Transverse colon (tissue), 4 donors: ENCODE results near the gene NOXO1. TPM values are rescaled to one million over a fixed set of nuclear protein-coding genes. Genes with fewer than 3 reads are reported as not detected.
A peak's percentile ranks its signal among the peaks of the same experiment; 100 is the strongest.

ENCODE experiments used
- DNase-seq: peaks from one replicate; pipeline ENCODE4 v3.0.0-alpha.2; 2019
- H3K27ac ChIP-seq, 4 donors: fragments of 200-600 bp; sonication (generic); 2 replicates each; pipeline ENCODE4 v1.5.1; 2016 to 2018; ENCODE audit warnings: inconsistent platforms in 4 of 4
- H3K27me3 ChIP-seq: fragments of 200-600 bp; sonication (generic); 2 replicates; pipeline ENCODE4 v1.5.1; 2017; ENCODE audit warnings: inconsistent platforms
- H3K36me3 ChIP-seq, 4 donors: fragments of 200-600 bp; sonication (generic); 2 replicates each; pipeline ENCODE4 v1.5.1; 2017 to 2019; ENCODE audit warnings: inconsistent platforms in 4 of 4
- H3K4me1 ChIP-seq, 4 donors: fragments of 200-600 bp; sonication (generic); 2 replicates each; pipeline ENCODE4 v1.5.1; 2017 to 2020; ENCODE audit warnings: inconsistent platforms in 4 of 4
- H3K4me3 ChIP-seq, 4 donors: fragments of 200-600 bp; sonication (generic); 1 replicate in 1 of 4; 2 replicates in 3 of 4; pipeline versions ENCODE4 v1.5.1 to v1.6.1; 2017 to 2019; ENCODE audit warnings: inconsistent platforms in 4 of 4
- H3K9me3 ChIP-seq, 2 donors: fragments of 200-600 bp; sonication (generic); 2 replicates each; pipeline ENCODE4 v1.5.1; 2017 to 2019; ENCODE audit warnings: inconsistent platforms in 2 of 2
- EP300 ChIP-seq: sonication (generic); formaldehyde crosslinking; IDR thresholded peaks from one replicate; pipeline ENCODE4 v1.6.1; 2017; ENCODE audit warnings: antibody characterized with exemption, low read depth
- POLR2A ChIP-seq: fragments of 450-650 bp; IDR thresholded peaks from one replicate; pipeline ENCODE4 v1.6.1; 2016; ENCODE audit warnings: antibody characterized with exemption, mild to moderate bottlenecking, moderate library complexity
- POLR2AphosphoS5 ChIP-seq, 3 donors: sonication (generic); formaldehyde crosslinking; IDR thresholded peaks; one replicate each; pipeline ENCODE4 v1.6.1; 2016; ENCODE audit warnings: antibody characterized with exemption in 3 of 3
- WGBS, 2 donors: methylation state at CpG; one replicate each; pipeline ENCODE4 v1.1.5; 2018; ENCODE audit warnings: low coverage in 1 of 2; 5-methylcytosine and 5-hydroxymethylcytosine counted together
- in situ Hi-C, 4 donors: fragments of 200-750 bp; cut with MboI; loops; one replicate each; pipeline versions ENCODE4 v1.15.0 to v1.15.1; 2017; ENCODE audit warnings: low sequenced_read_pairs in 3 of 4, low pct_ligation_motif_present in 1 of 4, low pct_unique_long_range_greater_than_20kb in 1 of 4
- intact Hi-C: fragments of 100-400 bp; cut with DNase I; formaldehyde crosslinking; loops from one replicate; pipeline ENCODE4 v1.15.1; 2023; ENCODE audit warnings: low total_unique reads
- total RNA-seq, 4 donors: library from RNA; depleted of rRNA; stranded (reverse); fragments of >200 nt; gene quantifications; one replicate each; pipeline ENCODE4 v1.1.0, GENCODE V29; 2016
- TF ChIP-seq, protein P1 (sequence below), 5 experiments: fragments of 200-600 bp in 3 of 5; fragments of 450-650 bp in 2 of 5; sonication (generic) in 3 of 5; IDR thresholded peaks; 1 replicate in 2 of 5; 2 replicates in 3 of 5; pipeline ENCODE4 v1.5.1; 2016 to 2017; ENCODE audit warnings: antibody characterized with exemption in 5 of 5, inconsistent platforms in 3 of 5, mild to moderate bottlenecking in 2 of 5, moderate library complexity in 1 of 5

Gene NOXO1
- total RNA-seq, 4 donors from 2014 or later: 4.2 to 29.8 (median 19.4) TPM

DNA sequence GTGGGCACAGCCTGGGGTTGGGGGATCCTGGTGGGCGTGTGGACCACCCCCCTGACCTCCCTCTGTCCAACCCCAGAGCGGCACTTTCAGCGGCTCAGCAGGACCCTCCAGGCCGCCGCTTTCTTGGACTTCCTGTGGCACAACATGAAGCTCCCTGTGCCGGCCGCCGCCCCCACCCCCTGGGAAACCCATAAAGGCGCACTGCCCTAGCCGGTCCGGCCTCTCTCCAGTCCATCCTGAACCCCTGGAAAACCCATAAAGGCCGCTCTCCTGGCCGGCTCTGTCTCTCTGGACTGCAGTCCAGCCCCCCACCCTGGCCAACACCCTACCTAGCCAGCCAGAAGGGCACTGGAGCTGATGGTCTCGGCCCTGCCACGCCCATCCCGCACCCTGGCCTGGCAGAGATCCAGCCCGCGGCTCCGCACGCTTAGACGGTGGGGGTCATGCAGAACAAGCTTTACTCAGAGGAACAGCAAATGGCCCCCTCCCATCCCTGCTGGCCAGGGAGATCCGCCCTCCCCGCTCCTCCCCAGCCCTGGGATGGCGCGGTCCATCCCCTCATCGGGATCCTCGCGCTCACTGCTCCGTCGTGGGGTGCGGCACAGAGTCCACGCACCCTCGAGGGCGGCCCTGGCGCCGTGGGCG, 2.7 kb downstream of the NOXO1 start:
- H3K4me3 ChIP-seq: peak overlapping the region in 3 of 4 donors; percentile 36 to 47 (median 39)
- peaks cover 7 to 45% (median 40%) of the 10 kb centered on the region in 4 donors for H3K4me1 ChIP-seq
- peaks cover 0 to 12% (median 7%) of the 10 kb centered on the region in 4 donors for H3K36me3 ChIP-seq
- H3K27me3 ChIP-seq: peaks cover 44% of the 10 kb centered on the region
- peak overlapping the region; percentile 91 to 95 (median 93) for H3K27ac ChIP-seq
- WGBS, 2 donors: 67% methylated on average over 35 of the region's 37 CpGs; no CpG with 5 or more reads in 1 of the 2 donors
- intact Hi-C loops: no loop called here
- DNase-seq: no peak
- TF ChIP-seq, protein P1, sequence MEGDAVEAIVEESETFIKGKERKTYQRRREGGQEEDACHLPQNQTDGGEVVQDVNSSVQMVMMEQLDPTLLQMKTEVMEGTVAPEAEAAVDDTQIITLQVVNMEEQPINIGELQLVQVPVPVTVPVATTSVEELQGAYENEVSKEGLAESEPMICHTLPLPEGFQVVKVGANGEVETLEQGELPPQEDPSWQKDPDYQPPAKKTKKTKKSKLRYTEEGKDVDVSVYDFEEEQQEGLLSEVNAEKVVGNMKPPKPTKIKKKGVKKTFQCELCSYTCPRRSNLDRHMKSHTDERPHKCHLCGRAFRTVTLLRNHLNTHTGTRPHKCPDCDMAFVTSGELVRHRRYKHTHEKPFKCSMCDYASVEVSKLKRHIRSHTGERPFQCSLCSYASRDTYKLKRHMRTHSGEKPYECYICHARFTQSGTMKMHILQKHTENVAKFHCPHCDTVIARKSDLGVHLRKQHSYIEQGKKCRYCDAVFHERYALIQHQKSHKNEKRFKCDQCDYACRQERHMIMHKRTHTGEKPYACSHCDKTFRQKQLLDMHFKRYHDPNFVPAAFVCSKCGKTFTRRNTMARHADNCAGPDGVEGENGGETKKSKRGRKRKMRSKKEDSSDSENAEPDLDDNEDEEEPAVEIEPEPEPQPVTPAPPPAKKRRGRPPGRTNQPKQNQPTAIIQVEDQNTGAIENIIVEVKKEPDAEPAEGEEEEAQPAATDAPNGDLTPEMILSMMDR (IDR thresholded peaks at IDR 0.05): no peak
- TF ChIP-seq POLR2A (no peak), EP300 (no peak), POLR2AphosphoS5 (IDR thresholded peaks at IDR 0.05) (no peak)
- no peaks in the 10 kb centered on the region for H3K9me3 ChIP-seq
- in situ Hi-C loops: no loop called here

DNA sequence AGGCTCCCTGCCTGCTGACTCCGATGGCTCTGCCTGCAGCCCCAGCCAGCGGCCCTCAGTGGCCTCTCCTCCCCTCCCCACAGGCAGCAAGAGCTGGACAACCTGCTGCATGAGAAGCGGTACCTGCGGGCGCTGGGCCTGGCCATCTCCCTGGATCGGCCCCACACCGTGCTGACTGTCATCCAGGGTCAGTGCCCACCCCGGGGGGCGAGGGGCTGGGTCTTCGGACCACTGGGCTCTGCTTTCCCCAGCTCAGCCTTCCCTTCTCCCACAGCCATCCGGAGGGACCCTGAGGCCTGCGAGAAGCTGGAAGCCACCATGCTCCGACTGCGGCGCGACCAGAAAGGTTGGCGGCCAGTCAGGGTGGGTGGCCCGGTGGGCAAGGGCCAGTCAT, 3.4 kb downstream of the NOXO1 start:
- no peak for DNase-seq
- H3K9me3 ChIP-seq: no peaks in the 10 kb centered on the region
- 89% methylated on average over 13 of the region's 18 CpGs; no CpG with 5 or more reads in 1 of the 2 donors for WGBS, 2 donors
- H3K4me3 ChIP-seq: no peak overlapping the region
- peaks cover 44% of the 10 kb centered on the region for H3K27me3 ChIP-seq
- peaks cover 0 to 12% (median 7%) of the 10 kb centered on the region in 4 donors for H3K36me3 ChIP-seq
- H3K27ac ChIP-seq: no peak overlapping the region
- H3K4me1 ChIP-seq: peaks cover 4 to 45% (median 38%) of the 10 kb centered on the region in 4 donors
- in situ Hi-C loops: no loop called here
- intact Hi-C loops: no loop called here
- TF ChIP-seq EP300: no peak
- TF ChIP-seq, protein P1 (IDR thresholded peaks at IDR 0.05): no peak

DNA sequence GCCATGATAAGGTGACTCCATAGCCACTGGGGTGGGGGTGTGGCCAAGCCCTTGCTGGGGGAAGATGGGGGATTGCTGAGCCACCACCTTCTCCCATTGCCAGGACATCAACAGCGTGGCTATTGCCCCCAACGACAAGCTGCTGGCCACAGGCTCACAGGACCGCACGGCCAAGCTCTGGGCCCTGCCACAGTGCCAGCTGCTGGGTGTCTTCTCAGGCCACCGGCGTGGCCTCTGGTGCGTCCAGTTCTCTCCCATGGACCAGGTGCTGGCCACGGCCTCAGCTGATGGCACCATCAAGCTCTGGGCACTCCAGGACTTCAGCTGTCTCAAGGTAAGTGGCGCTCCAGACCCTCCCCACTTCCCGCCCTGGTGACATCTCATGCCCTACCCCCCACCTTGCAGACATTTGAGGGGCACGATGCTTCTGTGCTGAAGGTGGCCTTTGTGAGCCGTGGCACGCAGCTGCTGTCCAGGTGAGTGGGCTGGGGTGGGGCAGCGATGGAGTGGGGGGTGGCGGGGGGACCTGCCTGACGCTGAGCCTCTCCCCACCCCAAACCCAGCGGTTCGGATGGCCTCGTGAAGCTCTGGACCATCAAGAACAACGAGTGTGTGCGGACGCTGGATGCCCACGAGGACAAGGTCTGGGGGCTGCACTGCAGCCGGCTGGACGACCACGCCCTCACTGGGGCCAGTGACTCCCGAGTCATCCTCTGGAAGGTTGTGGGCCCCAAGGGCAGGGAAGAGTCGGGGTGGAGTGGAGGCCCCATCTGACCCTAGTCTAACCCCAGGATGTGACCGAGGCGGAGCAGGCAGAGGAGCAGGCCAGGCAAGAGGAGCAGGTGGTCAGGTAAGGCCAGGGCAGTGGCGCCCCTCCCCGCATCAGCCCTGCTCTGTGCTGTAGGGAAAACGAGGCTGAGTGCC, 4.1 kb downstream of the NOXO1 start:
- Histone ChIP-seq H3K4me3 (no peak overlapping the region), H3K36me3 (peaks cover 0 to 12% (median 7%) of the 10 kb centered on the region in 4 donors), H3K9me3 (no peaks in the 10 kb centered on the region), H3K27ac (no peak overlapping the region), H3K27me3 (peaks cover 44% of the 10 kb centered on the region), H3K4me1 (peaks cover 7 to 44% (median 37%) of the 10 kb centered on the region in 4 donors)
- no peak for TF ChIP-seq POLR2A
- TF ChIP-seq EP300: no peak
- TF ChIP-seq, protein P1 (IDR thresholded peaks at IDR 0.05): no peak
- TF ChIP-seq POLR2AphosphoS5 (IDR thresholded peaks at IDR 0.05): no peak
- no peak for DNase-seq
- intact Hi-C loops: no loop called here
- 92% methylated on average over 29 of the region's 33 CpGs; no CpG with 5 or more reads in 1 of the 2 donors for WGBS, 2 donors
- in situ Hi-C loops: no loop called here

DNA sequence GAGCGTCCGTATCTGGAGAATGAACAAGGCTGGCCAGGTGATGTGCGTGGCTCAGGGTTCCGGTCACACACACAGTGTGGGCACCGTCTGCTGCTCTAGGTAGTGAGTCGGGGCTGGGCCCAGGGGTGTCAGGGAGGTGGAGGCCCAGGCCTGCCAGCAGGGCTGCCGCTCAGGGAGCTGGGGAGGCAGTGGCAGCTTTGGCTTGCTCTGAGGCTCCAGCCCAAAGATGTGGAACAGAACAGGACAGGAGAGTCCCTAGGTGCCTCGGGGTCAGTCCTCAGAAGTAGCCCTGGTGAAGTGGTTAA, 5.1 kb downstream of the NOXO1 start:
- H3K36me3 ChIP-seq: peaks cover 0 to 12% (median 7%) of the 10 kb centered on the region in 4 donors
- no peak overlapping the region for H3K4me3 ChIP-seq
- peaks cover 7 to 38% (median 34%) of the 10 kb centered on the region in 4 donors for H3K4me1 ChIP-seq
- 94% methylated on average over 8 of the region's 8 CpGs; no CpG with 5 or more reads in 1 of the 2 donors for WGBS, 2 donors
- TF ChIP-seq, protein P1 (IDR thresholded peaks at IDR 0.05): no peak
- no peak for TF ChIP-seq POLR2AphosphoS5 (IDR thresholded peaks at IDR 0.05)
- TF ChIP-seq POLR2A: no peak
- TF ChIP-seq EP300: no peak
- intact Hi-C loops (no loop called here), in situ Hi-C loops (no loop called here)
- no peaks in the 10 kb centered on the region for H3K9me3 ChIP-seq
- peaks cover 34% of the 10 kb centered on the region for H3K27me3 ChIP-seq
- no peak for DNase-seq
- no peak overlapping the region for H3K27ac ChIP-seq
